ENCODE measurements around the gene FLNA.

The FLNA gene

GRCh38 chrX:154379569-154379951, 5.1 kb upstream of the FLNA start:
- DNase-seq (ENCODE audit: low read depth): no peak
- no peak for TF ChIP-seq CTCF (conservative IDR thresholded peaks at IDR 0.05; ENCODE audit: control insufficient read depth, insufficient read depth, low read depth, low read length)
- H3K4me3 ChIP-seq (ENCODE audit: control insufficient read depth, low read depth, low read length): peak overlapping the region; percentile 71

- H3K4me3 ChIP-seq (ENCODE audit: control insufficient read depth, low read depth, low read length): peak within 1 kb of the TSS; percentile 71
- TF ChIP-seq CTCF (conservative IDR thresholded peaks at IDR 0.05; ENCODE audit: control insufficient read depth, insufficient read depth, low read depth, low read length): no peak
- peak; percentile 95 for DNase-seq (ENCODE audit: low read depth)
These were observed 4.5 kb upstream of the FLNA start, which contains the start of gene EMD for GRCh38 chrX:154378799-154379568. Gene EMD, plus strand, starts transcription at chrX:154379295. Its CDS starts 190 bp downstream, at chrX:154379485.

GRCh38 chrX:154378059-154378798, 3.8 kb upstream of the FLNA start:
- peak overlapping the region; percentile 22 for H3K4me3 ChIP-seq (ENCODE audit: control insufficient read depth, low read depth, low read length)
- no peak for TF ChIP-seq CTCF (conservative IDR thresholded peaks at IDR 0.05; ENCODE audit: control insufficient read depth, insufficient read depth, low read depth, low read length)
- DNase-seq (ENCODE audit: low read depth): peak; percentile 48

DNA sequence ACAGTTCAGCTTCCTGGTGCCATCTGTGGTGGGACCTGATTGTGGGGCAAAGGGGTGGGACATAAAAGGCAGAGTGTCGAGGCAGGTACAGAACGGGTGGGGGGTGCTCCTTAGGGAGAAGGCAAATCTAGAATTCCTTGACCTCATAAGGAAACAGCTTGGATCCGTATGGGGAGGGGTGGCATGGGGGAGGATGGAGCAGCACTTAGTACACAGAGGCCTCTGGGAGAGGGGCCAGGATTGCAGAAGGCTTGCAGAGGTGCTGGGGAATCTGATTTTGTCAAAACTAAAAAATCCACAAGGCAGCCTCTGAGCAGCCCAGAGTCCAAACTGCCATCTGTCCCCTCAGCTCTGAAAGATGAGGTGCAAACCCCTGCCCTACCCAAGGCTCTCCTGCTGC, 2.3 kb upstream of the FLNA start:
- no peak for TF ChIP-seq CTCF (conservative IDR thresholded peaks at IDR 0.05; ENCODE audit: control insufficient read depth, insufficient read depth, low read depth, low read length)
- H3K4me3 ChIP-seq (ENCODE audit: control insufficient read depth, low read depth, low read length): no peak overlapping the region

GRCh38 chrX:154375156-154375504, 696 bp upstream of the FLNA start:
- DNase-seq (ENCODE audit: low read depth): no peak
- no peak overlapping the region for H3K4me3 ChIP-seq (ENCODE audit: control insufficient read depth, low read depth, low read length)
- no peak for TF ChIP-seq CTCF (conservative IDR thresholded peaks at IDR 0.05; ENCODE audit: control insufficient read depth, insufficient read depth, low read depth, low read length)

More for the DNA sequence above, 2.3 kb upstream of the FLNA start:
- DNase-seq (ENCODE audit: low read depth): no peak

GRCh38 chrX:154373340-154374306, 811 bp downstream of the FLNA start:
- peak; percentile 38 for TF ChIP-seq CTCF (conservative IDR thresholded peaks at IDR 0.05; ENCODE audit: control insufficient read depth, insufficient read depth, low read depth, low read length)
- H3K4me3 ChIP-seq (ENCODE audit: control insufficient read depth, low read depth, low read length): peak overlapping the region; percentile 44
- peak; percentile 74 for DNase-seq (ENCODE audit: low read depth)
